Esophagus muscularis mucosa (tissue), 4 donors: ENCODE data around the gene SLC18B1. TPM values are rescaled to one million over a fixed set of nuclear protein-coding genes. Genes with fewer than 3 reads are reported as not detected.

Source experiments
- DNase-seq: peaks from one replicate; pipeline ENCODE4 v3.0.0-alpha.2; 2017; ENCODE audit errors: extremely low spot score
- H3K27ac ChIP-seq, 4 donors: fragments of 200-600 bp; sonication (generic); replicated peaks in 1 of 4; 1 replicate in 3 of 4; 2 replicates in 1 of 4; pipeline ENCODE4 v1.5.1; 2016 to 2019; ENCODE audit warnings: mild to moderate bottlenecking in 1 of 4
- H3K27me3 ChIP-seq, 4 donors: fragments of 200-600 bp; sonication (generic); one replicate each; pipeline versions ENCODE4 v1.5.1 to v1.6.0; 2016 to 2019
- H3K36me3 ChIP-seq, 4 donors: fragments of 200-600 bp; sonication (generic); one replicate each; pipeline ENCODE4 v1.5.1; 2016 to 2019
- H3K4me1 ChIP-seq, 4 donors: fragments of 200-600 bp; sonication (generic); one replicate each; pipeline ENCODE4 v1.5.1; 2016 to 2019
- H3K4me3 ChIP-seq, 4 donors: fragments of 200-600 bp; sonication (generic); 1 replicate in 2 of 4; 2 replicates in 2 of 4; pipeline ENCODE4 v1.5.1; 2016 to 2019; ENCODE audit warnings: mild to moderate bottlenecking in 4 of 4, moderate library complexity in 1 of 4
- H3K9me3 ChIP-seq, 4 donors: fragments of 200-600 bp; sonication (generic); 1 replicate in 3 of 4; 2 replicates in 1 of 4; pipeline ENCODE4 v1.5.1; 2016 to 2019
- CTCF ChIP-seq, 3 experiments: fragments of 200-600 bp in 2 of 3; fragments of 450-650 bp in 1 of 3; sonication (generic) in 2 of 3; IDR thresholded peaks; one replicate each; pipeline ENCODE4 v1.5.1; 2017 to 2019; ENCODE audit warnings: antibody characterized with exemption in 3 of 3, mild to moderate bottlenecking in 2 of 3, moderate library complexity in 1 of 3
- EP300 ChIP-seq: sonication (generic); formaldehyde crosslinking; IDR thresholded peaks from one replicate; pipeline ENCODE4 v1.6.1; 2017; ENCODE audit warnings: antibody characterized with exemption
- POLR2A ChIP-seq: fragments of 450-650 bp; IDR thresholded peaks from one replicate; pipeline ENCODE4 v1.6.1; 2017; ENCODE audit warnings: antibody characterized with exemption, moderate library complexity, mild to moderate bottlenecking, low read depth
- POLR2AphosphoS5 ChIP-seq, 2 donors: sonication (generic); formaldehyde crosslinking; IDR thresholded peaks; one replicate each; pipeline ENCODE4 v1.6.1; 2017; ENCODE audit warnings: antibody characterized with exemption in 2 of 2
- WGBS: methylation state at CpG from one replicate; pipeline ENCODE4 v1.1.5; 2018; 5-methylcytosine and 5-hydroxymethylcytosine counted together
- intact Hi-C: fragments of 100-400 bp; cut with DNase I; formaldehyde crosslinking; loops from one replicate; pipeline ENCODE4 v1.15.1; 2023
- total RNA-seq, 4 donors: library from RNA; depleted of rRNA; stranded (reverse); fragments of >200 nt; gene quantifications; one replicate each; pipeline versions ENCODE4 v1.1.0 to v1.2.1, GENCODE V29; 2016

Gene SLC18B1
- total RNA-seq, 4 donors from 2014 or later, result 4.8 to 6.2 (median 5.7) TPM

GRCh38 chr6:132751306-132751705, 47.1 kb downstream of the SLC18B1 start:
- no peak overlapping the region for H3K27ac ChIP-seq
- H3K4me1 ChIP-seq, result no peaks in the 10 kb centered on the region
- no peaks in the 10 kb centered on the region for H3K9me3 ChIP-seq
- intact Hi-C loops, result no loop called here
- WGBS, result 81% methylated on average over 4 of the region's 4 CpGs
- TF ChIP-seq EP300 (no peak), CTCF (IDR thresholded peaks at IDR 0.05) (no peak)
- no peaks in the 10 kb centered on the region for H3K36me3 ChIP-seq
- DNase-seq, result no peak
- H3K4me3 ChIP-seq, result no peak overlapping the region
- no peaks in the 10 kb centered on the region for H3K27me3 ChIP-seq

DNA sequence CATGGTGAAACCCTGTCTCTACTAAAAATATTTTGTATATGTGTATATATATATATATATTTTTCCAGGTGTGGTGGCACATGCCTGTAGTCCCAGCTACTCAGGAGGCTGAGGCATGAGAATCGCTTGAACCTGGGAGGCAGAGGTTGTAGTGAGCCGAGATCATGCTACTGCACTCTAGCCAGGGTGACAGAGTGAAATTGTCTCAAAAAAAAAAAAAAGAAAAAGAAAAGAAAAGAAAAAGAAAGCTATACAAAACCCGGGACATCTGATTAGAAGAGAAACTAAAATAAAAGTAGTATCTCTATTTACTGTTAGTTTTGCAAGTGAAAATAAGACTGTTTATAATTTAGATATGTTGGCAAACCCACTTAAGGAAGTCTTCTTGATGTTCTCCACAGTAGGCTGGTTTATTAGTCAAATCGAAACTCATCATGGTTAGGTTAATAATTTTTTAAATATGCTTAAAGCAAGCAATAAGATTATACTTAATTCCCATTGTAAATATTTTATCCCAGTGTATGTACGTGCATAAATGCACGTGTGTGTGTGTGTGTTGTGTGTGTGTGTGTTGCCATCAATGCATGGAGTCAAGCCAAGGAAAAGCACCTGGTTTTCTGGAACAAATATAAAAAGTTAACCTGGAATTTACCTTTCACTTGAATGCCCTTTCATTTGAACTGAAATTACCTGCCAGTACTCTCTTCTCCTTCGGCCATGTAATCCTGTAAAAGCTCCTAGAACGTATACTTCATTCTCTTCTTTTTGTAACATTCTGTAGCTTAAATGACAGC, 47.8 kb downstream of the SLC18B1 start:
- Histone ChIP-seq H3K9me3 (no peaks in the 10 kb centered on the region), H3K4me1 (no peaks in the 10 kb centered on the region), H3K27ac (no peak overlapping the region), H3K4me3 (no peak overlapping the region), H3K36me3 (no peaks in the 10 kb centered on the region), H3K27me3 (no peaks in the 10 kb centered on the region)
- WGBS, result 78% methylated on average over 8 of the region's 8 CpGs
- intact Hi-C loops, result no loop called here
- no peak for TF ChIP-seq POLR2A
- TF ChIP-seq EP300, result no peak
- no peak for TF ChIP-seq CTCF (IDR thresholded peaks at IDR 0.05)
- no peak for TF ChIP-seq POLR2AphosphoS5 (IDR thresholded peaks at IDR 0.05)
- no peak for DNase-seq

GRCh38 chr6:132749111-132749510, 49.3 kb downstream of the SLC18B1 start:
- WGBS, result 60% methylated on average over 4 of the region's 4 CpGs
- DNase-seq, result no peak
- H3K4me1 ChIP-seq, result no peaks in the 10 kb centered on the region
- TF ChIP-seq CTCF (IDR thresholded peaks at IDR 0.05) (no peak), POLR2A (no peak), POLR2AphosphoS5 (IDR thresholded peaks at IDR 0.05) (no peak), EP300 (no peak)
- no peaks in the 10 kb centered on the region for H3K36me3 ChIP-seq
- intact Hi-C loops, result no loop called here
- H3K27ac ChIP-seq, result no peak overlapping the region
- no peaks in the 10 kb centered on the region for H3K27me3 ChIP-seq
- no peaks in the 10 kb centered on the region for H3K9me3 ChIP-seq
- H3K4me3 ChIP-seq, result no peak overlapping the region

- intact Hi-C loops, result no loop called here
- Histone ChIP-seq H3K27ac (no peak overlapping the region), H3K36me3 (no peaks in the 10 kb centered on the region), H3K4me1 (no peaks in the 10 kb centered on the region), H3K4me3 (no peak overlapping the region), H3K27me3 (no peaks in the 10 kb centered on the region), H3K9me3 (no peaks in the 10 kb centered on the region)
- 86% methylated on average over 1 of the region's 1 CpG for WGBS
- no peak for DNase-seq
- TF ChIP-seq EP300 (no peak), POLR2AphosphoS5 (IDR thresholded peaks at IDR 0.05) (no peak), POLR2A (no peak), CTCF (IDR thresholded peaks at IDR 0.05) (no peak)
Measured at GRCh38 chr6:132748446-132748845, 50.0 kb downstream of the SLC18B1 start.

DNA sequence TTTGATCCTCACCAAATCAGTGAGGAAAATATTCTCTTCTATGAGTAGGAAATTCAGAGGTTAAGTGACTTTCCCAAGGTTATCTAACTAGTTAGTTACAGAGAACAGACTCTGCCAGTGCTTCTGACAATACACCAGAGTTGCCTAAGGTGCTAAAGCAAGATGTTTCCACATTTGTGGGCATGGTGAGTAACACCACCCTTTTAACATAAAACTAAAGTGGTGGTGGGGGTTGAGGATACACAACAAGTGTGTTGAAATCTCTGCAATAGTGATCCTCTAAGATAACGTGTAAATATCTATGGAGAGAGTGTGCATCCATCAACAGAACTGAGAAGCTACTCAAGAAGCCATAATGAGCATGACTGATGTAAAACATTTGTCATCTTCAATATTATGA, 52.4 kb downstream of the SLC18B1 start:
- no peaks in the 10 kb centered on the region for H3K9me3 ChIP-seq
- H3K27ac ChIP-seq, result no peak overlapping the region
- no peak overlapping the region for H3K4me3 ChIP-seq
- 56% methylated on average over 1 of the region's 1 CpG for WGBS
- intact Hi-C loops, result no loop called here
- no peaks in the 10 kb centered on the region for H3K4me1 ChIP-seq
- no peak for DNase-seq
- H3K27me3 ChIP-seq, result no peaks in the 10 kb centered on the region
- H3K36me3 ChIP-seq, result no peaks in the 10 kb centered on the region
- TF ChIP-seq POLR2AphosphoS5 (IDR thresholded peaks at IDR 0.05), result no peak
- no peak for TF ChIP-seq EP300
- no peak for TF ChIP-seq CTCF (IDR thresholded peaks at IDR 0.05)
- TF ChIP-seq POLR2A, result no peak
